HUES48 (cell line): Measurements from ENCODE around the gene WWTR1.

ENCODE experiments used
- H3K27ac ChIP-seq: one replicate; pipeline ENCODE4 v1.7.0; 2013; ENCODE audit warnings: low read depth, low read length, inconsistent platforms
- H3K27me3 ChIP-seq: 2 replicates; pipeline ENCODE4 v1.6.1; 2013; ENCODE audit warnings: mild to moderate bottlenecking, low read length; ENCODE audit not compliant: control insufficient read depth, insufficient read depth
- H3K36me3 ChIP-seq: 2 replicates; pipeline ENCODE4 v1.6.1; 2013; ENCODE audit warnings: low read length; ENCODE audit not compliant: control insufficient read depth, insufficient read depth
- H3K4me1 ChIP-seq: 2 replicates; pipeline ENCODE4 v1.6.1; 2013; ENCODE audit warnings: mild to moderate bottlenecking, low read length; ENCODE audit not compliant: control insufficient read depth, insufficient read depth
- H3K4me3 ChIP-seq: 2 replicates; pipeline ENCODE4 v1.5.1; 2013; ENCODE audit warnings: mild to moderate bottlenecking, low read depth, low read length
- H3K9ac ChIP-seq: 2 replicates; pipeline ENCODE4 v1.6.1; 2013; ENCODE audit warnings: mild to moderate bottlenecking, low read depth, low read length, moderate library complexity
- H3K9me3 ChIP-seq: 2 replicates; pipeline ENCODE4 v1.6.1; 2013; ENCODE audit warnings: low read length; ENCODE audit not compliant: control insufficient read depth, insufficient read depth

WWTR1 gene

GRCh38 chr3:149507491-149508324 is 150.1 kb downstream of the WWTR1 start:
- no peaks in the 10 kb centered on the region for H3K4me1 ChIP-seq
- H3K9ac ChIP-seq: no peak overlapping the region
- no peaks in the 10 kb centered on the region for H3K27me3 ChIP-seq
- no peak overlapping the region for H3K4me3 ChIP-seq
- H3K9me3 ChIP-seq: no peaks in the 10 kb centered on the region
- H3K36me3 ChIP-seq: no peaks in the 10 kb centered on the region
- no peak overlapping the region for H3K27ac ChIP-seq

- Histone ChIP-seq H3K27me3 (no peaks in the 10 kb centered on the region), H3K4me3 (no peak overlapping the region), H3K4me1 (no peaks in the 10 kb centered on the region), H3K9ac (no peak overlapping the region), H3K36me3 (no peaks in the 10 kb centered on the region), H3K9me3 (no peaks in the 10 kb centered on the region), H3K27ac (no peak overlapping the region)
Measured at GRCh38 chr3:149506965-149507364, 150.9 kb downstream of the WWTR1 start.

GRCh38 chr3:149506540-149506939 is 151.3 kb downstream of the WWTR1 start:
- H3K9me3 ChIP-seq: no peaks in the 10 kb centered on the region
- H3K27ac ChIP-seq: no peak overlapping the region
- no peaks in the 10 kb centered on the region for H3K27me3 ChIP-seq
- H3K4me1 ChIP-seq: no peaks in the 10 kb centered on the region
- no peak overlapping the region for H3K9ac ChIP-seq
- H3K36me3 ChIP-seq: no peaks in the 10 kb centered on the region
- no peak overlapping the region for H3K4me3 ChIP-seq

DNA sequence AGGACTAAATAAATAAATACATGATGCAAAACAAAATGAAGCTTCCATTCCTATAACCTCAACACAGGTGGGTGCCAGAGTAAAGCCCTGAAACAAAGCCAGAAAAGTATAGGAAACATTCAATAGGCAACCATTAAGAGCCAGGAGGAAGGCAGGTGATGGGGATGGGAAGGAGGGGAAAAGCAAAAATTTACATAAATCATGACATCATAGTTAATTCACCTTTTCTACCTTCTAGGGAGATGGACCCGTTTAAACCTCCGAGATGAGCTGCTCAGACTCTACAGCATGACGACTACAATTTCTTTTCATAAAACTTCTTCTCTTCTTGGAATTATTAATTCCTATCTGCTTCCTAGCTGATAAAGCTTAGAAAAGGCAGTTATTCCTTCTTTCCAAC is 155.4 kb downstream of the WWTR1 start:
- H3K27ac ChIP-seq: no peak overlapping the region
- H3K4me1 ChIP-seq: no peaks in the 10 kb centered on the region
- H3K9ac ChIP-seq: no peak overlapping the region
- no peaks in the 10 kb centered on the region for H3K9me3 ChIP-seq
- no peak overlapping the region for H3K4me3 ChIP-seq
- H3K27me3 ChIP-seq: no peaks in the 10 kb centered on the region
- no peaks in the 10 kb centered on the region for H3K36me3 ChIP-seq

- Histone ChIP-seq H3K27ac (no peak overlapping the region), H3K4me3 (no peak overlapping the region), H3K27me3 (no peaks in the 10 kb centered on the region), H3K9me3 (no peaks in the 10 kb centered on the region), H3K9ac (no peak overlapping the region), H3K4me1 (no peaks in the 10 kb centered on the region), H3K36me3 (no peaks in the 10 kb centered on the region)
Measured at GRCh38 chr3:149501524-149501923, 156.3 kb downstream of the WWTR1 start.

- Histone ChIP-seq H3K27me3 (no peaks in the 10 kb centered on the region), H3K27ac (no peak overlapping the region), H3K36me3 (no peaks in the 10 kb centered on the region), H3K9ac (no peak overlapping the region), H3K9me3 (no peaks in the 10 kb centered on the region), H3K4me1 (peaks cover 4% of the 10 kb centered on the region; the same call in 1 of the 2 replicates), H3K4me3 (no peak overlapping the region)
Measured at GRCh38 chr3:149497966-149498670, 159.7 kb downstream of the WWTR1 start.

- Histone ChIP-seq H3K27me3 (no peaks in the 10 kb centered on the region), H3K4me3 (no peak overlapping the region), H3K9ac (no peak overlapping the region), H3K4me1 (peaks cover 4% of the 10 kb centered on the region; the same call in 1 of the 2 replicates), H3K9me3 (no peaks in the 10 kb centered on the region), H3K27ac (no peak overlapping the region), H3K36me3 (no peaks in the 10 kb centered on the region)
Measured at GRCh38 chr3:149496891-149497290, 160.9 kb downstream of the WWTR1 start.

GRCh38 chr3:149495581-149496125 is 162.2 kb downstream of the WWTR1 start:
- peaks cover 4% of the 10 kb centered on the region; the same call in 1 of the 2 replicates for H3K4me1 ChIP-seq
- no peaks in the 10 kb centered on the region for H3K36me3 ChIP-seq
- H3K9me3 ChIP-seq: no peaks in the 10 kb centered on the region
- H3K4me3 ChIP-seq: no peak overlapping the region
- H3K27ac ChIP-seq: no peak overlapping the region
- H3K9ac ChIP-seq: no peak overlapping the region
- H3K27me3 ChIP-seq: no peaks in the 10 kb centered on the region

GRCh38 chr3:149494759-149495580 is 162.9 kb downstream of the WWTR1 start:
- Histone ChIP-seq H3K4me1 (peaks cover 4% of the 10 kb centered on the region; the same call in 1 of the 2 replicates), H3K36me3 (no peaks in the 10 kb centered on the region), H3K4me3 (no peak overlapping the region), H3K27me3 (no peaks in the 10 kb centered on the region), H3K27ac (no peak overlapping the region), H3K9ac (no peak overlapping the region), H3K9me3 (no peaks in the 10 kb centered on the region)

DNA sequence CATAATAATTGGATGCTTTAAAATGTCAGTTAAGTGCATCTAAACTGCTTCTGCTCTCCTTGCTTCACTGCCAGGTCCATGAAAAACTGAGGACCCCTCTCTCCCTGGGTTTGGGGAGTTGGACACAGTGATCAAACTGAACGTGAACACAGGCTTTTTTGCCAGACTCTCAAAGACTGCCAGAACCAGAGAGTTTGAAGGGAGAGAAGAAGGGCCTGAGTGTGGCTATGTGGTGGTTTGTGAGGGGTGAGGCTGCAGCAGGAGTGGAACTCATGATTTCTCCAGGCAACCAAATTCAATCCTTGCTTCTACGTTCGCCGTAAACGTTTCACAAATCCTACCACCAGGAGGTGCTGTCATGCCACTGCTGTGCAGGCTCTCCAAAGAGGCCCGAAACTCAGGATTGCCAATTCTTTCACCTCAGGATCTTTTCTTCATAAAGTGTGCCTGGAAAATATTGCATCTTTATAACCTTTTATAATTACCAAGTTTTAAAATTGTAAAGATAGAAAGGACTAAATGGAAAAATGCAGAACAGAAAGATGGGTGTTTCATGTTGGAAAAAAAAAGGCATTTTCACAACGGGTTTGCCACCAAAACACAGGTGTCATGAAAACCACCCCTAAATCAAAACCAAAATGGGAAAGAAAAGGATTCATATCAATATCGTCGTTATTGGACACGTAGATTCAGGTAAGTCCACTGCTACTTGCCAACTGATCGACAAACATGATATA is 163.6 kb downstream of the WWTR1 start:
- Histone ChIP-seq H3K4me3 (no peak overlapping the region), H3K27ac (peak overlapping the region; percentile 26), H3K36me3 (no peaks in the 10 kb centered on the region), H3K27me3 (no peaks in the 10 kb centered on the region), H3K9me3 (no peaks in the 10 kb centered on the region), H3K9ac (no peak overlapping the region), H3K4me1 (peaks cover 4% of the 10 kb centered on the region; the same call in 1 of the 2 replicates)
